ENCODE measurements around the gene ITGB7.
A peak's percentile ranks its signal among the peaks of the same experiment; 100 is the strongest.
"Not testable (repeated sequence)": the region's sequence is repeated elsewhere in the genome, so short reads cannot be mapped to it uniquely, and the experiment has no call there.

Gene ITGB7

DNA sequence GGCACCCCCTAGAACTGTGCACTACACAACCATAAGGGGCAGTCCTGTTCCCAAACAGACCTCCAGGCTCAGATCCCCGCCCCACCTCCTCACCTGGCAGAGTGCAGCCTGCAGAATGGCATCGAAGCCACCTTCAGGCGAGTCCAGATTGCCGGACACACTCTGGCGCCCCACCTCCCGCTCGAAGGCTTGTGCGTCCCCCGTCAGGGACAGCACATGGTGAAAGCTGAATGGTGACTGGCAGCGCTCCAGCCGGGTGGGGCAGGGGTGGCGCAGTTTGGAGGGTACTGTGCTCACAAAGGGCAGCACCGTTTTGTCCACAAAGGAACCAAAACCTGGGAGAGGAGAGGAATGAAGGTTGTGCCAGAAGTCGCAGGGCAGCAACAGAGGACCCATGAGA, 10.6 kb downstream of the ITGB7 start:
- DNase-seq, result no peak

DNA sequence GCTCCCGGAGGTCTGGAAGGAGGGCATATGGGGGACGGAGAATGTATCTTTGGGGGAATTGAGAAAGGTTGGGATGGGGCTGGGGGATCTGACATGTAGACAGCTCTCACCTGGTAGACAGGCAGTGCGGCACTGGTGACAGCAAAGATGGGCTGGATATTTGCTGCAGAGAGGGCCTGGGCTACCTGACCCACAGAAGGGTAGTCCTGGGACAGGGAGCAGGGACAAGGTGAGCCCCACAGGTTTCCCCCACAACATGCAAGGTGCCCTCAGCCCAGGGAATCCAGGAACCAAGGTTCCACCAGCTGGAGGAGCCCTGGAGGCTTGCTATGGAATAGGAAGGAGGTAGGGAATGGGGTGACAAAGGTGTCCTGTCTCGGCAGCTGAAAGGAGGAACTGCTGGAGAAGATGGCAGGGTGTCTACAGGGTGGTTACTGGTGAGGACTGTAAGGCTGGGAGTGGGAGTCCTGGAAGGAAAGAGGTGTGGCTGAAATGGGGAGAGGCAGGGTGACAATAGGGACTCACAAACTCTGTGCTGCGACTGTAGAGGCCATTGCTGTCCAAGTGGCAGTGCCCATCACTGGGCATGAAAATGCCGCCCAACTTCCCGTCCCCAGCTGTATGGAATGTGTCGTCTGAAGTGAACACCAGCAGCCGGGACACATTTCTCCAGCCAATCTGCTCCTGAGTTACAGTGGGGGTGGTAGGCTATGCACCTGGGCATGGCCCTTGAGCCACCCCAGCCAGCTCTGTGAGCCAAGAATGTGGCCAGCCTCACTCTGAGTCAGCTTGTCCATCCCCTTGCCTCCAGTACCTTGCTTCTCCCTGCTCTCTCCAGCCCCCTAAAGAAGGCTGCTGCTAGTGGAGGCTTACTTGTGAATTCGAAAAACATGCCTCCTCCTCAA, 11.3 kb downstream of the ITGB7 start:
- no peak for DNase-seq

DNA sequence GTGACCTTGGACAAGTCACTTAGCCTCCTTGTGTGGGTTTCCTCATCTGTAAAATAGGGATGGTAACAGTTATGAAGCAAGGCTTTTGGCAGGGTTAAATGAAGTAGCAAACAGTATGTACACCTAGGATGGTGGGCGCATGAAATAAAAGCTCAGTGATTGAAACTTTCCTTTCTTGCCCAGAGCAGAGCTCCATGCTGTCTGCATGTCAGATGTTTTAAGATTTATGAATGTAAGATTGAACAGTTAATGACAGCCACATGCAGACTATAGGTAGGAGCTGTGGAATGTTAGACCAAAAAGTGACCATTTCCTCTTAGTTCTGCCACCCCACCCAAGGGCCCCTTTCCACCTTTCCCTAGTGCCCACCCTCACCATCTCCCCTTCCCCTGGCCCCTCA, 12.1 kb downstream of the ITGB7 start:
- no peak for DNase-seq

DNA sequence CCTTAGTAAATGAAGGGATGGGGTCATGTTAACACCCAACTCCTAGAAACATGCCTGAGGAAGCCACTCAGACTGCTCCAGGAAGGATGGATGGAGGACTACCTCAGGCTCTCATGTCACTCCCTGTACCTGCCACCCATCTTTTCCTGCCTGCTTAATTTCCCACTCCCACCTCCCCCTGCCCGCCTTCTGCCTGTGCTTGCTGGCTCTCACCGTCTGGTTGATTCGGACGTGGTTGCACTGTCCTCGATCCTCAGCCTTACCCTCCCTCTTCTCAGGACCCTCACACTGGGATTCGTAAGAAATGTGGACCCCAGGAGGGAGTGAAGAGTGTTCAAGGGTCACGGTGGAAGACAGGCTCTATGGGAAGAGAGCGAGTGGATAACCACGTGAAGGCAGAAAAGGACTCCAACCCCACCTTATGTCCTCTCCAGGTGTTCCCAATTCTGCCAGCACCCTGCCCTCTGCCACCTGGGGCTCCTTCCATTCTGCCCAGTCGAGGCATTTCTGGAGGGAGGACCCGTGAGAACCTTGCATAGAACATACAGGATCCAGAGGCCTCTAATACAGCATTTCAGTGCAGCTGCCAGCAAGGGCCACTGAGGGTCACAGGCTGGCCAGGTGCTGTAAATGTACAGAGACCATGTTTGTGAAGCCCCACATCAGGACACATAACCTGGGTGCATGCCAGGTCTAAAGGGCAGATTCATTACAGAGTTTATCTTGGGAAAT, 12.9 kb downstream of the ITGB7 start:
- no peak for DNase-seq

DNA sequence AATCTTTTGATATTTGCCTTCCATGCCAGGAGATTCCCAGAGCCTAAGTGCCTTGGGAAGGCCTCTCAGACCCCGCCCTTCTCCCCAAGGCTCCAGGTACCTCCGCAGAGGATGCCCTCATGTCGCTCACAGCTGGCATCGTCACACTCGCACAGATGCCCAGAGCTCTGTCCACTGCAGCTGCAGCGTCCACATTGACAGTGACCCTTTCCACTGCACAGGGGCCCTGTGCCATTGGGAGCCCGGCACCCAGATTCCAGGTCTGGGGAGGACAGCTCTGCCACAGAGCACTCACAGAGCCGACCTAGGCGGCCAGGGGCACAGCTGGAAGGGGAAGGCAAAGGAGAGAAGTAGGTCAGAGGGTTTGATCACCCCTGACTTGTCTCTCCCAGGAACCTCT, 14.0 kb downstream of the ITGB7 start:
- no peak for DNase-seq

DNA sequence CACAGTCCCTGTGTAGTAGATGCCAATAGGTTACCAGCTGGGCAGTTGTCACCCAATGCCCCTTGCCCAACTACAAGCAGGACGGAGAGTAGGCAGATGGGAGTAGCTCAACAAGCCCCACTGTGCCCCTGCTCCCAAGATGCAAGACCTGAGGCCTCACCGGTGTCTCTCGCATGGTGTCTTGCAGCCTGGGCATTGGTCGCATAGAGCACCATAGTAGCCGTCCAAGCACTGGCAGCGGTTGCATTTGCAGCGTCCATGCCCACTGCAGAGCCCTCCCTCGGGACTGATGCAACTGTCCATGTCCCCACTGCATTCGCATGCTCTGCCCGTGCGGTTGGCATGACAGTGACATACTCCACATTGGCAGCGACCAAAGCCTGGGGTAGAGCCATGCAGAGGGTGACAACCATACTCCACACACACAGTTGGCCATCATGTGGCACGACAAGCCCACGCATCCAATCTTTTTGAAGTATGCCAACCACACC, 14.5 kb downstream of the ITGB7 start:
- DNase-seq, result no peak

DNA sequence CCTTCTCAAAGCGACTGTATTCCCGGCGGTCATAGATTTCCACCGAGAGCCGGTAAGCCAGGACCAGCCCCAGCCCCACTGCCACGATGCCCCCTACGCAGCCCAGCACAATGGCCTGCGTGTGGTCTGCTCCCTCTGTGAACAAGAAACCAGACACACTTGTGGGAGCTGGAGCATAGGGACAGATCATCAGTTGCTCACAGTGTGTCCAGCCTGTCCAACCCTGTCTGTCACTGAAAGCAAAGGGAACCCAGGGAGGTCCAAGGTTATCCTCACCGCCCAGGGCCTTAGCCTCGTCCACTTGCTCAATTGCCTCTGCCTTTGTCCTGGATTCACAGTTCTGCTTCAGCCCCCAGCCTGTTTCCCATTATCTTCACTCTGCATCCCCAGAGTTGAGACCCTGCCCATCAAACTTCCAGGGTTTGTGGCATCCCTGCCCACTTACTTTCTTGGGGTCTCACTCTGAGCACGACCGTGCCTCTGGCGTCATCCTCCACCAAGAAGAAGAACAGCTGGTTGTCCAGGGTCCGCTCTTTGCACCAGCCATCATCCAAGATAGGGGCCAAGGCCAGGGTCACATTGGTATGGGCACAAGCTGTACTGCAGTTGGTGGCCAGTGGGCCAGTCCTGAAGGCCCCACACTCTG, 15.0 kb downstream of the ITGB7 start:
- DNase-seq, result no peak

DNA sequence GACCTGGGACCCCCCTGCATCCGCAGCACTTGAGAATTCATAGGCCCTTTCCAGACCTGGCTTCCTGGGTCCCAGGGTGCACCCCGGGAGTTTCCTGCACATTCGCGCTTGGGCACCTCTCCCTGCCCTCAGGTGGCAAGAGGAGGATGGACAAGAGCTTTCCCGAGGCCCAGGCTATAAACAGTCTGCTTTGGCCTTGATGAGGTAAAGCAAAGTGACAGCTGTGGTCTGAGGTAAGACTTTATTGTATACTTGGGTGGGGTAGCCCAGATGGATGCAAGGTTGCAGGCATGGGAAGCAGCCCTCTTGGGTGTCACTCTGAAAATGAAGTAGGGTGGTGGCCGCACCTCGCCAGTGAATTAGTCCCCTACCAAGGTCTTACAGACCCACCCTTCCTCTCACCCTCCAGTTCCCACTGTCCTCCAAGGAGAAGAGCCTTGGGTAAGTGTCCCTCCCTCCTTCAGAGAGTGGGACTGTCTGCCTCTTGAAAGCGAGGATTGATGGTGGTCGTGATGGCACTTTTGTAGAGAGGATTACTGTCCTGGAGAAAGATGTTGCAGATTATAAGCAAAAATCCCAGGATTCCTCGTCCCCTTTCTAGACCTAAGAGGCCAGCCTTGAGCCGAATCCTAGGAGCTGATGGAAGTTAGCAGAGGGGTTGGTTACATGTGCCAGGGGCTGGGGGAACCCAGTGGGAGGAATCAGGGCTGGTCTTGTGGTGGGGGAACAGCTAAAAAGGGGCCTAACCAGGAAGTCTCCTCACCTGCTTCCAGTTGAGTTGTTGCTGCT, 15.8 kb downstream of the ITGB7 start:
- no peak for DNase-seq

DNA sequence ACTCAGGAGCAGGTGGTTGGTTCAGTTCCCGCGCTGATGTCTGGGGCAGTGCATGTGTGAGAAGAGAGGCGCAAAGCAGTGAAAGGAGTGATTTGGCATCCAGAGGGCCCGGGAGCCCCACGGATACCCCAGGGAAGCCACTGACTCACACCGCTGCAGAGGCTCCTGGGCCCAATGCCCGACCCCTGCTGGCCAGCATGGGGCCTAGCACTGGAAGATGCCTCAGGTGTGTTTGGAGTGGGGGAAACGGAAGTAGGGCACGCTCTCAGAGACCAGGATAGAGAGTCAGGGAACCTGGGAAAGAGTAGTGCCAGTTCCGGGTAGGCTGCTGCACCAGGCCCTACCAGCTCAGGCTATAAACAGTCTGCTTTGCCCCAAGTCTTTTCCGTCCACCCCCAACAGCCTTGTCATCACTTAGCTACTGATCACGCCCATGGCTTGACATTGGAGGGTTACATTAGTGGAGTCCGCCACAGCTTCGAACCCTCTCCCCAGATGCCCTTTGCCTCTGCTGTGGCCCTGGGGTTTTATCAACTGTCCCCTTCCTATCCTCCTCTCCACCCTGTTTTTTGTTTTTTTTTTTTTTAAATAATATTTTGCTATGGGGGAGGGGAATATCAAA, 16.8 kb downstream of the ITGB7 start:
- peak; percentile 40 for DNase-seq

DNA sequence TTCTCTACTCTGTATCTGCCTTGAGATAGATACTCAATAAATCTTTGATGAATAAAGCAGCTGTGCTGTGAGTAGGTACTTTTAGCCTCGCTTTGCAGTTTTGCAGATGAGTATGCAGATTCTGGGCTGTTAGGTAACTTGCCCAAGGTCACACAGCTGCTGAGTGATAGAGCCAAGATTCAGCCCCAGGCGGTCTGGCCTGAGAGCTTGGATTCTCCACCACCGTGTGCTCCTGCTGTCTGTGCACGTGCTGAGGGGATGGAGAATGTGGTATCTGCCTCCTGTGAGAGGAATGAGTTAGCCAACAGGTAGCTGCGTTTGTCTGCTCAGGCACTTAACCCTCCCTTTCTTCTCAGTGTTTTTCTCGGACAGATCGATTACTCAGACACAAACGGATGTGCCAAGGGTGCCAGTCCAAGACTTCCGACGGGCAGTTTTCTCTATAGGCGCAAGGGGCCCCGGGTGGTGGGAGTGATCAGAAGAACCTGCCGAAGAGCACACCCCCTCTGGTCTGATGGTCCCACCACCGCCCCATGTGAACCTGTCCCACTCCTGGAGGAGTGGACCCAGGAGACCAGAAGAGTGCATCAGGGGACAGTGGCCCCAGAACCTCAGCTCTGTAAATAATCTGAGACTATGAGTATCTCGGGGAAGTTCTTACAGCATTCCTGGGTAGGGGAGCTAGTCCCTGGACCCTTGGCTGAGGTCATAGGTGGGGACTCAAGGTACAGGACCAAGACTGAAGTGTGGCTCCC, 19.7 kb downstream of the ITGB7 start:
- no peak for DNase-seq

DNA sequence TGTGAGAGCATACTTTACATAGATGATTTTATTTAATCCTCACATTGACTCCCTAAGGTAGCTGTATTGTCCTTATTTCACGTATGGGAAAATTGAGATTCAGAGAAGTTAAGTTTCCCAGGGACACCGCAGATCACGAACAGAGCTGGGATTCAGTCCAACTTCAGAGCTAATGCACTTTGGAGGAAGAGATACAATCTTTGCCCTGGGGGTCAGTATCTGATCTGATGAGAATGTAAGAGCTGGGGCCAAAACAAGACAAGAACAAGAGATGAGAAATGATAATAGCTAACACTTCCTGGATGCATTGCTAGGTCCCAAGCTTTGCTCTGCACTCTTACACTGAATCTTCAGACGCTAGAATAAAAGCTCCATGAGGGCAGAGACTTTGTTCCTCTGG, 20.3 kb downstream of the ITGB7 start:
- DNase-seq, result no peak

DNA sequence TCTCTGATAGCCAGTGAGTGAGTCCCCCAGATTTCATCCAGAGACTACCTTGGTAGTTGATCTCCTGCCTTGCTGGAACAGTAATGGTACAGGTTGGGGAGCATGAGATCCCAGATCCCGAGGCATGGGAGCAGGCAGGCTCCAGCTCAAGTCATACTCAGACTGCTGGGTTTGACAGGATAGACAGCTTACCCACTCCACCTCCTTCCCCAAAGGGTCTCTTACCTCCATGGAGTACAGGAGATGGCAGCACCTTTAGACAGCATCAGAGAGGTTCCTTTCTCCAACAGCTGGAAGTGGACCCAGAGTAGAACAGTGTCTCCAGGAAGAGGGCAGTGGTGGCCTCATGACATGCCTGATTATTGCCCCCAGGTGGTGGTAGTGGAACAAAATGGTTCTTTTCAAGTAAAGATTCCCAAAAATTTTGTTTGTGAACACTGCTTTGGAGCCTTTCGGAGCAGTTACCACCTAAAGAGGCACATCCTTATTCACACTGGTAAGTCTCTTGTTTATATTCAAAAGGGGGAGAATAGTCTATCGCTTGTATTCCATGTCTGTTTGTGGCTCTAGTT, 21.4 kb downstream of the ITGB7 start:
- DNase-seq, result no peak

DNA sequence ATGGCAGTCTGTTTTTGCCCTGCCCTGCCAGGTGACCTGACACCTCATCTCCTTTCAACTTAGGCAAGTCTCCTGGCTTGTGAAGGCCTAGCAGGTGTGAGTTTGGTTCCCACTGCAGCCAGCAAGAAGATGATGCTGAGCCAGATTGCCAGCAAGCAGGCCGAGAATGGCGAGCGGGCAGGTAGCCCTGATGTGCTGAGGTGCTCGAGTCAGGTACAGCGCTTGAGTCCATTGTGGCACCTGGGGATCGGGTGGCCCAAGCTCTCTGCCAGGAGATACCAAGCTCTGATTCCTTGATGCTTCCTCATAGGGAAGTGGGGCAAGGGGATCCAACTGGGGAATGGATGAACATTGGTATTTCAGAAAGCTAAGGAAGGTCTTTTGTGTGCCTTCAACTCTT, 22.2 kb downstream of the ITGB7 start:
- no peak for DNase-seq

DNA sequence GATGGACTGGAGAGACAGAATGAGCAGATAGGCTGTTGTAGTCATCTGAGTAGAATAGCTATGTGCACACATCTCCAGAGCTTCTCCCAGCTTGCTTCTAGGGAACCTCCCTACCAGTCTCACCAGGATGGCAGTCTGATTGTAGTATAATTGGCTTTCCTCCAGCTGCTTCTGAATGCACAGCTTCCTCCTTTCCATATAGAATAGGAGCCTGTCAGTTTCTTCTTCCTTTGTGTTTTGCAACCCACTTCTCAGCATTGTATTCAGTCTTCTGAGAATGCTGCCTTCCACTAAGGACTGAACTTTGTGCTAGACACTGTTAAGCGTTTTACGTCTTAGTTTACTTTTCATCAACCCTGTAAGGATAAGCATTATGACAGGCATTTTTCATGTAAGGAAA, 24.1 kb downstream of the ITGB7 start:
- DNase-seq, result no peak

DNA sequence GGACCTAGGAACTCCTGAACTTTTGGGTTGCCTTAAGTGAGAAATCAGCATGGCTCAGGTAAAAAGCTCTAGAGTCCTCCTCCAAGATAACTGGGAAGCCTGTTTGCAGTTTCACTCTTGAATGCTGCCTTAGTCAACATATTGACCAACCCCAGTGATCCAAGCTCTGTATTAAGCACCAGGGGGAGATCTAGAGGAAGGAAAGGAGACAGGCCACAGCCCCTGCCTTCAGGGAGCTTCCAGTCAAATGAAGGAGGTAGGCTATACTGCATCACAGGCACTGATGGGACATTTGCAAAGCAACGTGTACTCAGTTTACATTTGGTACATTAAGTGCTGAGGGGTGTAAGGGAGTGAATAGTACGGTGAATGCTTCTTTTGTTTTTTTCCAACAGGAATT, 25.1 kb downstream of the ITGB7 start:
- no peak for DNase-seq

DNA sequence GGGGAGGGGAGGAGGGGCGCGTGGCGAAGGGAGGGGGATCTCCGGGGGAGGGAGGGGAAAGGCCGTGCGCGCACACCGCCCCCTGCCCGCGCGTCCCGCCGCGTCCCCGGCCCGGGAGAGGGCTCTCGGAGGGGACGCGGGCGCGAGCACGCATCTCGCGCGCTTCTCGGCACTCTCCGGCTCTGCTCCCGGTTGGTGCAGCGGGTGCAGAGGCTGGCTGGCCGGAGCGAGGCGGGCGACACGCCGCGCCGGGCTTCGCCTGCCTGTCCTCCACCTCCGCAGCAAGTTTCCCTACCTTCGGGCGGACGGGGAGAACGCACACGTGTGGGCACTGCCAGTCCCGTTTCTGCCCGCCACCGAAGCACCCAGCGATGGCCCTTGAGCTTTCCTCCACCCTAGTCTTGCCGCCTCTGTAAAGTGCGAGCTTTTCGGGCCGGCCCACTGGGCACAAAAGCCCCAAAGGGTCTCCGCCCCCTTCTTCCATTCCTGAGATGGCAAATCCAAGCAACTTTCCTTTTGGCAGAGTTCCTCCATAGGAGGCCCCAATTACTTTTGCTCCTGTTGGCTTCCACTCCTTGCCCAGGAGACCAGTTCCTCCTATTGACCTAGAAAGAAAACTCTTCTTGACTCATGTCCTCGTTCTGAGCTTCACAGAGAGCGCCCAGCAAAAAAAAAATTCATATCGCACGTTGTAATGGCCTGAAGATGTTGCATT, 26.0 kb downstream of the ITGB7 start:
- peak; percentile 84 for DNase-seq

DNA sequence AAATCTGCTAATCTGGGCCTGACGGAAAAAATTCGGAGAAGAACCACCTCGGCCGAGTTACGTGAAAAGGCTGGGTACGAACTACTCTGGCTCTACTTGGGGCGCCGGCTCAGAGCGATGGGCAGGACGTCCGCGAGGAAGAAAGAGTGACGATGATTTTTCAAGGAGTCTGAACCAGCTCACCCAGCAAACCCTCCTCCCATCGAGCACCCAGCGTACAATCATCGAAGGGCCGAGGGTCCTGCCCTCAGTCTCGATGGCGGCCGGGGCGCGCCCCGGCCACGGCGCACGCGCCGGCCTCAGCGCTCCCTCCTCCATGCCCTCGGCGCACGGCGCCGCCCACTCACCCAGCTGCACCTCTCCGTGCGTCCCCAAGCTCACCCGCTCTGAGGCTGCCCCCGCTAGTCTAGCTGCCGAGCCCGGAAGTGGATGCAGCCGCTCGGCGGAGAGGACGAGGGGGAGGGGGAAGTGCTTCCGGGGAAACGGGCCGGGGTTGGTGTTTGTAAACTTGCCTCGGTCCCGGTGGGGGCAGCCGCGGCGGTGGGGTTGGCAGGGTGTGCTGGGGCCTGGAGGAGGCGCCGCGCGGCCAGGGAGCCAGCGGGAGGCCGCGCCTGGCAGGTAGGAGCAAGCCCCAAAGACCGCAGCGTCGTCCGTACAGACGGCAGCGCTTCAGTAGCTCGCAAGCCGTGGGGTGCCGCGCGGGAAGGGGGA, 26.7 kb downstream of the ITGB7 start, which contains the start of the genes CSAD and ZNF740:
CSAD (minus strand) TSS at position 706 of the 711 bp plus-strand sequence. CDS start 7,455 bp downstream, outside the sequence.
ZNF740 (plus strand) TSS at position 503 of the 711 bp plus-strand sequence. CDS start 1,262 bp downstream, outside the sequence.
- peak; percentile 99 for DNase-seq

DNA sequence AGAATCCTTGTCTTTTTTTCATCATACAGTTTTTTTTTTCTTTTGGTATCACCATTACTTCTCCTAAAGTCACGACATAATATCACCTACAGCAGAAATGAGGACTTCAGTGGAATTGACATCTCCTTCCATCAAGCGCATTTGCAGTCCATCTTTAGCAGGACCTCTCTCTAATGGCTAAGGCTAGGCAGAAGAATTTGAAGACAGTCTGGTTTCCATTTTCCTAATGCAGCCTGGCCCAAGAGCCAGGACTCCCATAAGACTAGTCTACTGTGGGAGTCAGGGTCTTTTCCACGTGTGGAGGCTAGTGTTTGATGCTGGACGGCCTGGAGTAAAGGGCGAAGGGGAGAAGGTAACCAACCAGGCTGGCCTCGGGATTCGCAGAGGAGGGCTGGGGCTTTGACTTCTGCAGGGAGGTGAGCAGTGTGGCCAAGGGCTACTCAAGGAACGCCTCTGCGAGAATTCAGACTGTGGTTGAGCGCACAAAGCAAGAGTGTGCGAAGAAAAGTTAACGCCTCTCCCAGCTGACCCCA, 27.3 kb downstream of the ITGB7 start:
- DNase-seq, result no peak

DNA sequence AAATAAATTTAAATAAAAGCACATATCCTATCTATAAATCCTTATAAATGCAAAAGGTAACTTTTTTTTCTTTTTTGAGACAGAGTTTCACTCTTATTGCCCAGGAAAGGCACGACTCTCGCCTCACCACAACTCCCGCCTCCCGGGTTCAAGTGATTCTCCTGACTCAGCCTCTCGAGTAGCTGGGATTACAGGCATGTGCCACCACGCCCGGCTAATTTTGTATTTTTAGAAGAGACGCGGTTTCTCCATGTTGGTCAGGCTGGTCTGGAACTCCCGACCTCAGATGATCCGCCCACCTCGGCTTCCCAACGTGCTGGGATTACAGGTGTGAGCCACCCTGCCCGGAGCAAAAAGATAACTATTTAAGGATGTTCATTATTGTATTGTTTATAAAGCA, 28.2 kb downstream of the ITGB7 start:
- not testable (repeated sequence) for DNase-seq

All from activated CD4-positive, alpha-beta T cell treated with anti-CD3 and anti-CD28 coated beads, Interleukin-2, amount 50 U/mL, for 16 hours (primary cell).